ENCODE results near the gene FGF1. TPM values are rescaled to one million over a fixed set of nuclear protein-coding genes. Genes with fewer than 3 reads are reported as not detected.
A peak's percentile ranks its signal among the peaks of the same experiment; 100 is the strongest.

FGF1 gene
- total and polyA plus RNA-seq, 9 donors, result 0.10 to 3.6 (median 0.55) TPM

DNA sequence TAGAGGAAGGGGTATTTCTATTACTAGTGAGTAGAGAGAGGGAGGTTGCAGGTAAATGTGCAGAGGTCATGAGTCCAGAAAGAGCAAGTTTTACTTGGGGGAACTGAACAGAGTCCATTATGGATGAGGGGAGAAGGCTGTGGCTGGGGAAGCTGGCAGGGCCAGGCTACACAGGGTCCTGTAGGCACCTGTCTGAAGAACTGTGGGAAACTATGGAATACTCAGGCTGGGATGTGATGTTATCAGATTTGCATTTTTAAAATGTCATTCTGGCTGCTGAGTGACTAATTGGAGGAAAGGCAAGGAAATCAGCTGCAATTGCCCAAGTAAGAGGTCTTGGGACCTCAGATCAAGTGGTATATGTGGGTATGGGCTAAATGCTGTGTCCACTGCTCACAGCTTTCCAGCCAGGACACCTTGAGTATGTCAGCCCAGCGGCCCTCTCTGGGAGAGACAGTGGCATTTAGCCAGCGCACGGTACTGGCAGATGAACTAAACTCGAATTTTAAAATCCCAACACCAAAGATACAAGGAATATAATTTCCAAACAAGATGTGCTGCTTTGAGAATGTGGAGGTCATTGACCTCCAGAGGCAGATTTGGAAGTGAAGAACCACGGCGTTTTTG lies 49.1 kb downstream of the FGF1 start:
- H3K4me1 ChIP-seq (ENCODE audit: insufficient read depth), result no peaks in the 10 kb centered on the region
- no peak overlapping the region for H3K27ac ChIP-seq
- 29 to 46% (median 44%) methylated on average over 6 of the region's 6 CpGs for WGBS, 3 donors
- no peak for TF ChIP-seq POLR2A (IDR thresholded peaks at IDR 0.05)
- TF ChIP-seq EP300 (IDR thresholded peaks at IDR 0.05), result no peak
- TF ChIP-seq, protein P1, sequence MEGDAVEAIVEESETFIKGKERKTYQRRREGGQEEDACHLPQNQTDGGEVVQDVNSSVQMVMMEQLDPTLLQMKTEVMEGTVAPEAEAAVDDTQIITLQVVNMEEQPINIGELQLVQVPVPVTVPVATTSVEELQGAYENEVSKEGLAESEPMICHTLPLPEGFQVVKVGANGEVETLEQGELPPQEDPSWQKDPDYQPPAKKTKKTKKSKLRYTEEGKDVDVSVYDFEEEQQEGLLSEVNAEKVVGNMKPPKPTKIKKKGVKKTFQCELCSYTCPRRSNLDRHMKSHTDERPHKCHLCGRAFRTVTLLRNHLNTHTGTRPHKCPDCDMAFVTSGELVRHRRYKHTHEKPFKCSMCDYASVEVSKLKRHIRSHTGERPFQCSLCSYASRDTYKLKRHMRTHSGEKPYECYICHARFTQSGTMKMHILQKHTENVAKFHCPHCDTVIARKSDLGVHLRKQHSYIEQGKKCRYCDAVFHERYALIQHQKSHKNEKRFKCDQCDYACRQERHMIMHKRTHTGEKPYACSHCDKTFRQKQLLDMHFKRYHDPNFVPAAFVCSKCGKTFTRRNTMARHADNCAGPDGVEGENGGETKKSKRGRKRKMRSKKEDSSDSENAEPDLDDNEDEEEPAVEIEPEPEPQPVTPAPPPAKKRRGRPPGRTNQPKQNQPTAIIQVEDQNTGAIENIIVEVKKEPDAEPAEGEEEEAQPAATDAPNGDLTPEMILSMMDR (IDR thresholded peaks at IDR 0.05), result no peak
- intact Hi-C loops (cut with DNase I), result no loop called here
- no peaks in the 10 kb centered on the region for H3K27me3 ChIP-seq
- H3K4me3 ChIP-seq, result no peak overlapping the region
- DNase-seq, result peak in 1 of 5 donors; percentile 29
- H3K9me3 ChIP-seq, result no peaks in the 10 kb centered on the region
- H3K36me3 ChIP-seq, result no peaks in the 10 kb centered on the region

GRCh38 chr5:142636093-142636492 lies 49.8 kb downstream of the FGF1 start:
- Histone ChIP-seq H3K4me1 (ENCODE audit: insufficient read depth) (no peaks in the 10 kb centered on the region), H3K27me3 (no peaks in the 10 kb centered on the region), H3K27ac (no peak overlapping the region), H3K36me3 (no peaks in the 10 kb centered on the region), H3K9me3 (no peaks in the 10 kb centered on the region), H3K4me3 (no peak overlapping the region)
- DNase-seq, result no peak
- intact Hi-C loops (cut with DNase I), result no loop called here
- 62 to 63% (median 62%) methylated on average over 5 of the region's 5 CpGs for WGBS, 3 donors
- TF ChIP-seq POLR2A (IDR thresholded peaks at IDR 0.05), result no peak
- TF ChIP-seq EP300 (IDR thresholded peaks at IDR 0.05), result no peak
- TF ChIP-seq, protein P1 (IDR thresholded peaks at IDR 0.05), result no peak

- intact Hi-C loops (cut with DNase I), result no loop called here
- H3K4me3 ChIP-seq, result no peak overlapping the region
- H3K36me3 ChIP-seq, result no peaks in the 10 kb centered on the region
- H3K9me3 ChIP-seq, result no peaks in the 10 kb centered on the region
- WGBS, 3 donors, result 11 to 21% (median 15%) methylated on average over 8 of the region's 8 CpGs
- no peak for DNase-seq
- H3K27ac ChIP-seq, result no peak overlapping the region
- no peaks in the 10 kb centered on the region for H3K4me1 ChIP-seq (ENCODE audit: insufficient read depth)
- TF ChIP-seq, protein P1 (IDR thresholded peaks at IDR 0.05), result no peak
- H3K27me3 ChIP-seq, result no peaks in the 10 kb centered on the region
These were observed 51.5 kb downstream of the FGF1 start for GRCh38 chr5:142634216-142635011.

DNA sequence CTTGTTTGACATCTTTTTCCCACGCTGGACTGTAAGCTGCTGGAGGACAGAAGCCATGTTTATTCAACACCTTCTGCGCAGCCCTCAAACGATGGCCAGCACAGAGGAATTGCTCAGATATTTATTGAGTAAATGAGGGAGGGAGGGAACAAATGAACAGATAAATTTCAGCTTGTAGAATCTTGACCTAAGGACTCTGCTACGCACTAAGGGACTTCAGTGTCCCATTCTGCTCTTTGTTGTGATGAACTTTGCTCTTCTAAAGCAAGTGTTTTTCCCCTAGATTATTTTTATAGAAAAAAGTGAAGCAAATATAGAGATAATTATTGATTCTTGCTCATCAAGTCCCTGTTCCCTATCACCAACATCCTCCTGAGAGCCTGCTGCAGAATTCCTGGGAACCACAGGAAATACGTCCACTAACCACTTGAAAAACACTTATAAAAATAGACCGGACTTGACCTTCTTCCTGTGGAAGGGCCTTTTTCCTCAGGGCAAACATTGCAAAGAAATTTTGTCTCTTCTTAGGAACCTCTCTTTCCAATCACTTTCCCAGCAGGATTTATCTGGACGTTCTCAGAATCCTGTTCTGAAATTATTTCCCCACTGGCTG lies 54.9 kb downstream of the FGF1 start:
- no peak overlapping the region for H3K4me3 ChIP-seq
- H3K27me3 ChIP-seq, result no peaks in the 10 kb centered on the region
- H3K9me3 ChIP-seq, result no peaks in the 10 kb centered on the region
- TF ChIP-seq EP300 (IDR thresholded peaks at IDR 0.05), result no peak
- TF ChIP-seq, protein P1 (IDR thresholded peaks at IDR 0.05), result no peak
- TF ChIP-seq POLR2A (IDR thresholded peaks at IDR 0.05), result no peak
- 59 to 70% (median 66%) methylated on average over 7 of the region's 7 CpGs for WGBS, 3 donors
- peaks cover 2% of the 10 kb centered on the region for H3K4me1 ChIP-seq (ENCODE audit: insufficient read depth)
- H3K27ac ChIP-seq, result no peak overlapping the region
- H3K36me3 ChIP-seq, result no peaks in the 10 kb centered on the region
- intact Hi-C loops (cut with DNase I), result no loop called here
- DNase-seq, result no peak

All from ovary (tissue), 9 donors.